ENCODE results near the gene IRF2.

GRCh38 chr4:184434021-184434420 lies 40.3 kb downstream of the IRF2 start:
- no peak for TF ChIP-seq CTCF (IDR thresholded peaks at IDR 0.05)
- no peak for TF ChIP-seq POLR2A (IDR thresholded peaks at IDR 0.05)

Measured in adrenal gland (tissue), 5 donors.